H54 (cell line): ENCODE results near the gene MSL3.

Experiments
- DNase-seq: peaks from one replicate; pipeline ENCODE4 v3.0.0; 2011; ENCODE audit warnings: low spot score, mixed read lengths; ENCODE audit not compliant: insufficient read length
- FAIRE-seq: peaks from 3 replicates; lab custom pipeline; 2011; peaks lifted over from hg19 to GRCh38; lab: Jason Lieb, UNC
- POLR2A ChIP-seq: IDR thresholded peaks from 2 replicates; pipeline ENCODE4 v1.6.1; 2011; ENCODE audit warnings: low read depth, mild to moderate bottlenecking, low read length

Gene MSL3

GRCh38 chrX:11754958-11755645 is 2.9 kb upstream of the MSL3 start:
- no peak for DNase-seq
- TF ChIP-seq POLR2A: no peak
- no peak for FAIRE-seq

- no peak for DNase-seq
- no peak for FAIRE-seq
- TF ChIP-seq POLR2A: no peak
Observed at GRCh38 chrX:11755724-11756123, 2.3 kb upstream of the MSL3 start.

- FAIRE-seq (no peak), DNase-seq (no peak)
- TF ChIP-seq POLR2A: no peak
Observed at GRCh38 chrX:11756354-11757318, 1.4 kb upstream of the MSL3 start.

GRCh38 chrX:11757397-11757718 is 679 bp upstream of the MSL3 start:
- no peak for FAIRE-seq
- DNase-seq: no peak
- no peak for TF ChIP-seq POLR2A

- TF ChIP-seq POLR2A: peak; percentile 41; the same call in 1 of the 2 replicates
- FAIRE-seq (no peak), DNase-seq (peak; percentile 23)
Observed at GRCh38 chrX:11758400-11759171, 549 bp downstream of the MSL3 start.

GRCh38 chrX:11759172-11759460 is 1.1 kb downstream of the MSL3 start:
- no peak for FAIRE-seq
- no peak for DNase-seq
- TF ChIP-seq POLR2A: no peak

GRCh38 chrX:11759461-11760311 is 1.6 kb downstream of the MSL3 start:
- DNase-seq: peak; percentile 26
- TF ChIP-seq POLR2A: no peak
- no peak for FAIRE-seq

GRCh38 chrX:11760958-11761357 is 2.9 kb downstream of the MSL3 start:
- no peak for TF ChIP-seq POLR2A
- DNase-seq: no peak
- no peak for FAIRE-seq

- DNase-seq (no peak), FAIRE-seq (no peak)
- no peak for TF ChIP-seq POLR2A
Observed at GRCh38 chrX:11764602-11765067, 6.6 kb downstream of the MSL3 start.

- FAIRE-seq: no peak
- DNase-seq: no peak
- TF ChIP-seq POLR2A: no peak
Observed at GRCh38 chrX:11765449-11765848, 7.4 kb downstream of the MSL3 start.

GRCh38 chrX:11766487-11766886 is 8.4 kb downstream of the MSL3 start:
- DNase-seq (no peak), FAIRE-seq (no peak)
- TF ChIP-seq POLR2A: no peak

- DNase-seq (no peak), FAIRE-seq (no peak)
Observed at GRCh38 chrX:11768039-11768438, 10.0 kb downstream of the MSL3 start.

GRCh38 chrX:11770320-11770719 is 12.3 kb downstream of the MSL3 start:
- FAIRE-seq: no peak
- TF ChIP-seq POLR2A: no peak
- DNase-seq: no peak

More at GRCh38 chrX:11768039-11768438, 10.0 kb downstream of the MSL3 start:
- TF ChIP-seq POLR2A: no peak

GRCh38 chrX:11778230-11778629 is 20.2 kb downstream of the MSL3 start:
- FAIRE-seq (no peak), DNase-seq (no peak)
- no peak for TF ChIP-seq POLR2A
